ENCODE measurements around the gene DPYSL5. TPM values are rescaled to one million over a fixed set of nuclear protein-coding genes. Genes with fewer than 3 reads are reported as not detected.

DPYSL5 gene
- total RNA-seq, 1 donor from 2014 or later = not detected

DNA sequence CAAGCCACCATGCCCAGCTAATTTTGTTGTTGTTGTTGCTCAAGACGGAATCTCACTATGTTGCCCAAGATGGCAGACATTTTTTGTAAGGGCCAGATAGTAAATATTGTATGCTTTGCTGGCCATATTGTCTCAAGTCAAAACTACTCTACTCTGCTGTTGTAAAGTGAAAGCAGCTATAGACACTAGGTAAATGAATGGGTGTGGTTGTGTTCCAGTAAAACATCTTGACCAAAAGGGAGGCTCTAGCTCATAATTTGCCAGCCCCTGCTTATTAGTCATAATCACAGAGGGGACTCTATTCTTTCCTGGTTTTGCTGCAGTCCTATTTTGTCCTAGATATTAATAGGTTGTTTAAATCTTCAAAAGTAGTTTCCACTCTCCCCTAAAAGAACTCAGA lies 147.1 kb downstream of the DPYSL5 start:
- DNase-seq (ENCODE audit: low spot score in 2 of 2) = no peak
- H3K36me3 ChIP-seq = no peaks in the 10 kb centered on the region
- no peaks in the 10 kb centered on the region for H3K9me3 ChIP-seq
- H3K4me3 ChIP-seq = no peak overlapping the region
- intact Hi-C loops (cut with DNase I) = no loop called here
- no peaks in the 10 kb centered on the region for H3K4me1 ChIP-seq
- no peaks in the 10 kb centered on the region for H3K27me3 ChIP-seq
- TF ChIP-seq CTCF (IDR thresholded peaks at IDR 0.05) = no peak
- H3K27ac ChIP-seq = no peak overlapping the region

DNA sequence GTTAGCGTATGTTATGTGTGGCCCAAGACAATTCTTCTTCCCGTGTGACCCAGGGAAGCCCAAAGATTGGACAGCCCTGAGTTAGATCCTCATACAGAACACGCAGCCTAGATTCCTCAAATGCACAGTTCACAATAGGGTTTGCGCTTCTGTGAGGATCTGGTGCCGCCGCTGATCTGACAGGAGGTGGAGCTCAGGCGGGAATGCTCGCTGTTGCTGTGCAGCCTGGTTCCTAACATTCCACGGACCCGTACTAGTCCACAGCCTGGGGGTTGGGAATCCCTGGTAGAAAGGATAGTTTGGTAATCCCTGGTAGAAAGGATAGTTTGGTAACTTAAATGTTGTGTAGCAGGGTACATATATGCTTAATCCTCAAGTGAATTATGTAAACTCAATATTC lies 149.5 kb downstream of the DPYSL5 start:
- Histone ChIP-seq H3K4me1 (no peaks in the 10 kb centered on the region), H3K27me3 (no peaks in the 10 kb centered on the region), H3K27ac (no peak overlapping the region), H3K4me3 (no peak overlapping the region), H3K9me3 (no peaks in the 10 kb centered on the region), H3K36me3 (no peaks in the 10 kb centered on the region)
- intact Hi-C loops (cut with DNase I) = no loop called here
- no peak for TF ChIP-seq CTCF (IDR thresholded peaks at IDR 0.05)
- no peak for DNase-seq (ENCODE audit: low spot score in 2 of 2)

- TF ChIP-seq CTCF (IDR thresholded peaks at IDR 0.05) = no peak
- Histone ChIP-seq H3K9me3 (no peaks in the 10 kb centered on the region), H3K4me1 (no peaks in the 10 kb centered on the region), H3K27ac (no peak overlapping the region), H3K27me3 (no peaks in the 10 kb centered on the region), H3K4me3 (no peak overlapping the region), H3K36me3 (no peaks in the 10 kb centered on the region)
- intact Hi-C loops (cut with DNase I) = no loop called here
- no peak for DNase-seq (ENCODE audit: low spot score in 2 of 2)
Measured at GRCh38 chr2:26998323-26998722, 150.4 kb downstream of the DPYSL5 start.

Other genes starting within 250 kb of the DPYSL5 start
- gene CIB4, start 206.8 kb upstream of the DPYSL5 start, total RNA-seq = not detected
- gene KCNK3, start 155.4 kb upstream of the DPYSL5 start, total RNA-seq = 7.2 TPM
- 43.4 TPM for gene SLC35F6, start 83.8 kb upstream of the DPYSL5 start, total RNA-seq
- gene CENPA, start 62.1 kb upstream of the DPYSL5 start, total RNA-seq = not detected
- 18.9 TPM for gene MAPRE3, start 122.5 kb downstream of the DPYSL5 start, total RNA-seq
- gene TMEM214, start 184.8 kb downstream of the DPYSL5 start, total RNA-seq = 74.1 TPM
- gene AGBL5, start 203.5 kb downstream of the DPYSL5 start, total RNA-seq = 2.1 TPM
- 158 TPM for gene OST4, start 223.5 kb downstream of the DPYSL5 start, total RNA-seq
- 301 TPM for gene EMILIN1, start 230.5 kb downstream of the DPYSL5 start, total RNA-seq
- 0.85 TPM for gene KHK, start 238.6 kb downstream of the DPYSL5 start, total RNA-seq